Hippocampal formation (tissue), 2 donors: ENCODE results near the gene DSG2.
"Not testable (repeated sequence)": the region's sequence is repeated elsewhere in the genome, so short reads cannot be mapped to it uniquely, and the experiment has no call there.

Experiments
- DNase-seq, 2 donors: peaks; one replicate each; lab custom pipeline; 2025; lab: John Stamatoyannopoulos, UW

The DSG2 gene

DNA sequence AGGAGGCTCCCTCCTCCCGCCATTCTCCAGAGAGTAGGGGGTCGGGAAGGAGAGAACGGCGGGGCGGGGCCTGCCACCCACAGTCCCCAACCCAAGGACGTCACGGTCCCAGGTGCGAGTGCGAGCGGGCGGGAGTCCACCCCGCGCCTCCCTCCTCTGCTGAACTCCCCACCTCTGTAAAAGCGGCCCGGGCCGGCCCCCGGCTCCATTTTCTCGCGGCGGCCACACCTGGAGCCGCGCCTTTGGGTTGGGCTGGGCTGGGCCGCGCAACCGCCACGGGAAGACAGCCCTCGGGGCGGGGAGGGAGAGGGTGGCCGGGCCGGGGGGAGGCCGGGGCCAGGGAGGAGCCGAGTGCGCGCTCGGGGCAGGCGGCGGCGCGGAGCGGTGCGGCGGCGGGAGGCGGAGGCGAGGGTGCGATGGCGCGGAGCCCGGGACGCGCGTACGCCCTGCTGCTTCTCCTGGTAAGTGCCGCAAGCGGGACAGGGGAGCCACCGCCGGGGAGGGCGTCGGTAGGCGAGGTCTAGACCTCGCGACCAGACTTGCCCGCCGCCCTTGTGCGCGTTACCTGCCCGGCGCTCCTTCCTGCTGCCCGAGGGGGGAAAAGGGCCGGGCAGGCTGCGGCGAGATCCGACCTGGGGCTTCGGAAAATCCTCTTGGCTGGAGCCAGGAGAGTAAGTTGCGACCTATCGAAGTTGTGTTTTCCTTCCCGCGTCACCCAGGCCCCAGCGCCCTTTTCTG, at the start of gene DSG2:
Gene DSG2, plus strand, starts transcription at position 342 of the 738 bp plus-strand sequence. Its CDS starts 75 bp downstream, at position 417.
- DNase-seq = no peak

DNA sequence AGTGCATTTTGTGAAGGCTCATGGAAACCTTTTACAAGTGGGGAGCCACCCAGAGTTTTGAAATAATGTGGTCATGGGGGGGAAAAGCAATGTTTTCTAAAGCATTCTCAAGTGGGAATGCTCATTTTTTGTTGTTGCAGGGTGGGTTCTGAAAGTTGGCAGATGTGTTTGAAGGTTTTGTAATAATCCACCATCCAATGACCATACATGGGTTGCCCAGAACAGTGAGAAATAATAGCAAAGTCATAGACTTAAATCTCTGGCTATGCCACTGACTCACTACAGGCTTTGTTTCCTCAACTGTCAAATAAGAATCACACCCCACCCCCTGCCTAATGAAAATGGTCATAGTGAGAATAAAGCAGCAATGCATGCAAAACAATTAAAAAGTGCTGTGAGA, 47.6 kb upstream of the DSG2 start:
- no peak for DNase-seq

DNA sequence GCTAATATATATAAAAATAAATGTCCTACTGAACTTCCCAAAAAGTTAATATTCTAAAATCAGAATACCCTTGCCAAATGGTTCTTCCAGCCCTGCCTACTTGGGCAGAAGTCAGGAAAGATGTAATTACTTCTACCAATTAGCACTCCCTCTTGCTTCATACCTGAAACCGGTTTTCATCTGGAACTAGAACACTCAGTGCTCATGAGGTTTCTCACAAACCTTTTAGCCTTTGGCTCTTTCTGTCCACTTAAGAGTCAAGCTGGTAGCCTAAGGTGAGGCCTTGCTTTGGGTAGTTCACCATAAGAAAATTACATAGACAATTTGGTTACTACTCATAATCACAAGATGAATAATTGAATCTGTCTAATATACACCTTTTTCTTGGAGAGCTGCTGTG, 46.4 kb upstream of the DSG2 start:
- no peak for DNase-seq

DNA sequence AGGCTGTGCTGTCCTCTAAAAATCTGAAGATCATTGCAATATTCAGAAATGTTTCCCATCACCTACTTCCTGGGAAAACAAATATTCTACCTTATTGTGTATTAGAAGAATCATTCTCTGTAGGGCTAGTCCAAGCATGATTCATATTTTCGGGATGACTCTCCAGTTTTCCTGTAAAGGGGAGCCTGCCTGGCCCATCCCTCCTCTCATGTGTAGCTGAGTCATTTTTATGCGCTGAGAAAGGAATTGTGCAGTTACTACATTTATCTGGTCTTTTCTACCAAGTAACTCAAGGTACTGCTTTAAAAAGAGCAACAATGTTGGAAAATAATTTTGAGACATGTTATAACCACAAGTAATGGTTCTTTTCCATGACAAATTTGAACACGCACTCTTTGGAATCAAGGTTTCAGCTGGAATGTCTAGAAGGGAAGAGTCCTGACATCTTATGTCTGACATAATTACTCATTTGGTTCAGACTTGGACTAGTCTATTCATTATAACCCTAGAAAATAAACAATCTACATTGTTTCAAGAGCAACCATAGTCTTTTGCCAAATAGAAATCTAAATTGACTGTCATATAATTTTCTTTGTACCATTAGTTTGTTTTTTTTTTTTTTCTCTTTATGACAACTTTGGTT, 43.8 kb upstream of the DSG2 start:
- DNase-seq = no peak

DNA sequence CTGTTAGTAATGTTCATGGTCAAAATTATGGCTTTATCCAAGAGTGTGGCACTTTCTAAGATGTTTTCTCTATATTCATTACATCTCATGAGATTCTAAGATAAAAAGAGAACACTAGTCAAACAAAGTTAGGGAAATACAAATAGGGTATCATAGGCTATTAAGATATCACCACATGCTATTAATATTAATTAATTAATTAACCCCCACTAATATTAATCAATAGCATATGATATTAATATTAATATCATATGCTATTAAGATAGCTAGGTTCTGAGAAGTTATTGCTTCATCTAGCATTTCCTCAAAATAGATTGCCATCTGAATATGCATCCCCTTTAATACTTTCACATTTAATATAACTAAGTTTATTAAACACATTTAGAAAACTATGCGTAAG, 28.3 kb upstream of the DSG2 start:
- DNase-seq = no peak

DNA sequence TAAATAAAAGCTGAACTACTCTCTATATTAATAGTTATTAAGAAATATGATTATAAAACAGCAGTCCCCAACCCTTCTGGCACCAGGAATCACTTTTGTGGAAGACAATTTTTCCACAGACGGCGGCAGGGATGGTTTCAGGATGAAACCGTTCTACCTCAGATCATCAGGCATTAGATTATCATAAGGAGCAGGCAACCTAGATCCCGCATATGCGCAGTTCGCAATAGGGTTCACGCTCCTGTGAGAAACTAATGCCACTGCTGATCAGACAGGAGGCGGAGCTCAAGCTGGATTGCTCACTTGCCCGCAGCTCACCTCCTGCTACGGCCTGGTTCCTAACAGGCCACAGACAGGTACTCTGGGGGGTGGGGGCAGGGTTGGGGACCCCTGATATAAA, 19.3 kb upstream of the DSG2 start:
- DNase-seq = no peak

DNA sequence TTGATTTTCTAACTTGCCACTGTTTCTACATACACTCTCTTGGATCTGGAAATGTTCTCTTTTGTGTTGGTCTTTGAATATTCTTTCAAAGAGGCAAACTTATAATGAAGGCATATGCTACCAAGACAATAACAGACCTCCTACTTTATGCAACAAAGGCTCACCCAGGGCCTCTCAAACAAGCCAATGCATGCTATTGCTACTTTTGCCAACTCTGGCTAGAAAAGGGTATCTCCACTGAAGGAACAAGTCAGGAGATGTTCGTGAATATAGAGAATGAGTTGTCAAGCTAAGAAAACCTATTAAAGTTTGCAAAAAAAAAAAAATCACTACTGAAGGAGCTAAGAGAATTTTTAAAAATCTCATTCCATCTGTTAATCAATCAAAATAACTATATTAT, 15.9 kb upstream of the DSG2 start:
- DNase-seq = no peak

DNA sequence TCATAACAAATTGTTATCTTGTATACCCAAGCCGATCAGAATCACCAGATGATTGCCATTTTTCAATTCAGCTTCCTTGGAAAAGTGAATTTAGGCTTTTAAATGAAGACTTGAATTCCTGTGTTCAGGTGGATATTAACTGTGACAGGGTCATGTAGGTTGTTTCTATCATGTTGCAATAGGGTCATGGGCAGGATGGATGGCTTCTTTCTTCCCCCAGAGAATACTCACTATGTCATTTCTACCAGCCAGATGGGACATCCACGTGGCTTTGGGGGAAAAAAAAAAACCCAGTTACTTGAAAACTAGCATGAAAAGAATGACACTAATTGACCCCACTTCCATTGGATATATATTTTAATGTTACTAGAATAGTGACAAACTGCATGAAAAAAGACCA, 14.6 kb upstream of the DSG2 start:
- DNase-seq = no peak

DNA sequence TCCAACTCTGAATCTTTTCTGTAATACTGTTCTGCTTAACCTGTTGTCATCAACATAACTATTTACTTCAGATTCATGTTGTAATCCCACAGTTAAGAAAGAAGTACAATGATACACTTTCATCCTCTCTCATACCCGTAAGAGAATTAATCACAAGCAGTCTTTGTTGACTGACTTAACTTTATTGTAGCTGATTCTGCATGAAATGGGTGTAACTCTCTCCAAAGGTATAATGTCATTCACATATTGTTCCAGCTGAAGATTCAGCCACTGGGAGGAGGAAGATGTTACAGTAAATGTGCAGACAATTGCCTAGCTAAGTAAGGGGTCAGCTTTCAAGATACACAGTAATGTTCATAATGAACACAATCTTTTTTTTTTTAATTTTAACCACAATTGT, 13.5 kb upstream of the DSG2 start:
- no peak for DNase-seq

DNA sequence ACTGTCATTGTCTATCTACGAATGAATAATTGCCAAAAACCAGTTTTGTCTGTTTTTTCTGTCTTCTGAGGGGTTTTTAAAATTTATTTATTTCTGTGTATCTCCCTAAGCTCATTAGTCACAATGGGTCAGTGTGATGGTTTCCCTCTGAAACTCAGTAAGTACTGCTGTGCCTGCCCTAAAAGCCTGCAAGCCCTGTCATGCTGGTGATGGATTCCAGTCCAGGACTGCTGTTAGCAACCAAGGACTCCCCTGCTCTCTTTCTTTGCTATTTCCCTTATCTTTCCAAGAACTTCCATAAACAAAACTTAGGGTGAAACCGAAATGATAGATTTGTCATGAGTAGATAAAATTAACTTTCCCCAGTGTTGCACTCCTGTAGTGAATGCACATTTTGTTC, 11.8 kb upstream of the DSG2 start:
- no peak for DNase-seq

DNA sequence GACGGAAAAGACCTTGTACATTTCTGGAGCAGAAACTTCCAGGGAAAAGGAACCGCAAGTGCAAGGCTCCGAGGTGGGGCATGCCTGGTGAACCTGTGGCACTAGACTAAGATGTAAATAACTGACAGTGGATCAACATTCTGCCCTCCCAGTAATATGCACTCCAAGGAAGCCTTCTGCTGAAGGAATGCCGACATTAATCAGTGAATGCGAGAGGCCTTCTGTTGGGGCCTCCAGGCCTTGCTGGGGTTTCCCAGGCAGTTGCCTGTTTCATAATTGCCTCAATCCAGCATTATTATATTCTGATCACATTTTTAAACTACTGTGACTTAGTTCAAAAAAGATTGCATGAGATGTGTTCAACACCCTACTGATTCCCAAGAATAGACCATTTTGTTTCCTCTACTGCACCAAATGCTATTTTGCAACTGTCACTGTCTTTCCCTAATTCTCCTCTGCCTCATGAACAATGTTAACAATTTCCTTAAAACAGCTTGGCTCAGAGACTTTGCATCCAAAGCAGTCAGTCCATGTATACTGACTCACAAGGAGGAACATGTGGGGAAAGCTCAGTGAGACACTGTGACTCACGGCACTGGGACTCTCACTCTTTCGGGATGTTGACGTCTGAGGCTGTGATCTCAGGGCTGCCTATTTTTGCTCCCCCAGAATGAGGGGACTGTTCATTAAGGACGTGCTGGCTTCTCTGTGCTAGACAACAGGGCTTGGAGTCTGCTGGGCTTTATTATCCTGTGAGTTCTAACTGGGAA, 10.5 kb upstream of the DSG2 start:
- DNase-seq = no peak

DNA sequence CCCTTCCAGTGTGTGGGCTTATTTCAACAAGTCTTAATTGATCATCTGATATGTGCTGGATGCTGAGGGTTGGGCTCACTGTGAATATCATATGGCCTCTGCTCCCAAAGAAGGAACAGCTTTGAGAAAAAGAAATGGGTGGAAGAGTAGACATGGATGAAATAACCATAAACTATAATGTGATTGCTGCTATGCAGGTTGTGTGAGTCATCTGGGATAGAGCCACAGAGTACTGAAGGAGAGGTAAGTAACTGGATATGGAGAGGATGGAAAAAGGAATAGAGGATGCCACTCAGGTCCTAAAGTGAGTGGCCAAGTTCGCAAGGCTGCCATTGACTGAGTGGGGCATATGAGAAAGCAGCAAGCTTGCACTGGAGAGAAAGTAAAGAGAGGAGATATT, 8.7 kb upstream of the DSG2 start:
- DNase-seq = no peak

DNA sequence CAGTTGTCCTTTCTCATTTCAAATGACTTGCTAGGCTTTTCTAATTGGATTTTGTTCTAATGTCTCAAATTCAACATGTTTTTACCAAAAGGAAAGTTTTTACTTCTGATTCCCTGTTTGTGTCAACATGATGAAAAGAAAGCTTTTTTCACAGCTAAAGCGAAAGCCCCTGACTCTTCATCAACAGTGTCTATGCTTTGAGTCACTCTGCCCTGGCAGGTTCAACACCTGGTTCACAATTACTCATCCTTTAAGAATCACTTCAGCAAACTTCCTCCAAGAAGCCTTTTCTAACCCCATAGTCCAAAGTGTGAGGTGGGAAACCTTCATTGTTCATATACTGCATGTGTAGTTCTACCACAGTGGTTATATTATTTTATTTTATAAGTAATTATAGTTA, 7.6 kb upstream of the DSG2 start:
- no peak for DNase-seq

DNA sequence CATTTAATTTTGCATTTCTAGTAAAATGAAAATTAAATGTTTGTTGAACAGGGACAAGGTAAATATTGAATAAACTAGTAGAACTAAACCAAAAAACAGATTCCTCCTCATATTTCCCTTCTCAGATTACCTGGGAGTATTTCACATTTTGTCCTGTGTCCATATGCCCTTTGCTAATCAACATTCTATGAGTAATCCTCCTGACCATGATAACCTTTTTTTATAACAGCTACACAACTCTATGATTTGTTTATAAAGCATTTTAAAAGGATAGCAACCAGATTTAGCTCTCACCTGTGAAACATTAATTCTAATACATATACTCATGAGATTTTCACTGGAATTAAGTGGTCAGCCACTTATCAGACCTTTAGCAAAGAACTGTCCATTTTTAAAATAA, 7.1 kb upstream of the DSG2 start:
- no peak for DNase-seq

DNA sequence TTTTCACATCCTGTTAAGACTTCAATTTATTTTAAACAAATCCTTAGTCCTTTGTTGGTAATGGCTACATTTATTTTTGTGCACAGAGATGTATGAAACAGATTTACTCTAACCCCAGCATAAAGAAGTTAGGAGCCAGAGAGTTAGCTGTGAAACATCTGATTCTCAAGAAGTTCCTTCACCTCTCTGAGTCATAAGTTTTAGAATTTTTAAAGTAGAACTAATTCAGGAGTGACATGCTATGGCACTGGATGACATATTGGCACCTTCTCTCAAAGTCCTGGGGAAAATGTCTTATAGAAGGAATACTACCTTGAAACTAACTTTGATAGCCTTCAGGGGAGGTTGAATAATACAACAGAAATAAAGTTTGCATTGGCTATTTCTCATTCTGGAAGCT, 6.4 kb upstream of the DSG2 start:
- no peak for DNase-seq

DNA sequence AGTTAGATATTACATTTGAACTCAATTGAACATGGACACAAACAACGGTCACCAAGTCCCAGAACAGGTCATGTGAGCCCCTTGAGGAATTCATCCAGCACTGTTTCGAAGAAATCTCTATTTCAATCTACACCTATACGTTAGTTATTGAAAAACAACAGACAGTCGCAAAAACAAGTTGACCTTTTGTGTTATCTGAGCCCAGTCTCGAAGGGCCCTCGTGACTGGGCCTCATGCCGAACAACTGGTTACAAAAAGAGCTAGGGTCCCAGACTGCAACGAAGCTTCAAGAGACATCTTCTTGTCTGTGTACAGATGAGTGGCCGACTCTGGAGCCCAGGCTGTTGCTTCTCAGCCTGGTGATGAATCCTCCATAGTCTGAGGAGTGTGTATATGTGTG, 5.3 kb upstream of the DSG2 start:
- no peak for DNase-seq

DNA sequence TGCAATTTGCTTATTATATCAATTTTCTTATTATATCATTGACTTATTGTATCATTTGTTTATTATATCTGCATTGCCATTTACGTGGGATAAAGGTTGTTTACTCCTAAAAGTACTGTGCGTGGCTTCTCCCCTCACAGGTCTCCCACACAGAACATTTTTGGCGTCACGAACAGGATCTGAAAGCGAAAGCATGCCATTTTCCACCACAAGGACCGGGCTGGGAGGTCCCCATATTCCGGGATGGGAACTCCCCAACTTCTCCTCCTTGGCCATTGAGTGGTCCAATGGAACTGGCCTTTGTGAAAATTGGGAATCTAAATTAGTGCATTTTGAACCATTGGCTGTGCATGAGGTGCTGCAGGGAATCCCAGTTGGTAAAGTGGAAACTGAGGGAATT, 4.8 kb upstream of the DSG2 start:
- DNase-seq = no peak

DNA sequence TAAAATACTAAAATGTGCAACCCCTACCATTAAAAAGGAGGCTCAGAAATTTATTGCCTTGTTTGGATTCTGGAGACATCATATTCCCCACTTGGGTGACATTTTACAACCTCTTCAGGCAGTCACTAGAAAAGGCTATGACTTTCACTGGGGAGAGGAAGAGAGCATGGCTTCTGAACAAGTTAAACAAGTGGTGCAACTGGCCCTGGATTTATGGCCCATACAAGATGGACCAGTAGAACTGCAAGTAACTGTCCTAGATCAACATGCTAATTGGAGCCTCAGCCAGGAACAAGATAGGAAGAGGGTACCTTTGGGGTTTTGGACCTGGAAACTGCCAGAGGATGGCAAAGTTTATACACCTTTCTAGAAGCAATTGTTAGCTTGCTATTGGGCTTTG, 4.0 kb upstream of the DSG2 start:
- DNase-seq = no peak

DNA sequence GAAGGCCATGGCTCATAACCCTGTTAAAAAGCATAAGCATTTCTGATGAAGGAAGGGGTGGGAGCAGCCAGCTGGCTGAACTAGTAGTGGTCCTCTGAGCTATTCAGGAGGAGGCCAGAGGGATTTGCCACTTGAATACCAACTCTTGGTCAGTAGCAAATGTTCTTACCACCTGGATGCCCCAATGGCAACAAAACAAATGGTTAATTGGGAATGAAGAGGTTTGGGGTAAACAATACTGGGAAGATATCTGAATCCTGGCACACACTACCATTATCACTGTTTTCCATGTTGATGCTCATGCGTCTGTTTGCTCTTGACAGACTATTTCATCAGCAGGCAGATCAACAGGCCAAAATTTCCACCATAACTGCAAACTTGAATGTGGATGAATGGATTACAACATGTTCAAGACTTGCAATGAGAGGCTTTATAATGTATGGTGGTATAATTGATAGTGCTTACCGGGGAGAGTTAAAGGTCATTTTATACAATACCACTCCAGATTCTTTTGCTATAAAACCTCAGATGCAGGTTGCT, 3.2 kb upstream of the DSG2 start:
- not testable (repeated sequence) for DNase-seq

DNA sequence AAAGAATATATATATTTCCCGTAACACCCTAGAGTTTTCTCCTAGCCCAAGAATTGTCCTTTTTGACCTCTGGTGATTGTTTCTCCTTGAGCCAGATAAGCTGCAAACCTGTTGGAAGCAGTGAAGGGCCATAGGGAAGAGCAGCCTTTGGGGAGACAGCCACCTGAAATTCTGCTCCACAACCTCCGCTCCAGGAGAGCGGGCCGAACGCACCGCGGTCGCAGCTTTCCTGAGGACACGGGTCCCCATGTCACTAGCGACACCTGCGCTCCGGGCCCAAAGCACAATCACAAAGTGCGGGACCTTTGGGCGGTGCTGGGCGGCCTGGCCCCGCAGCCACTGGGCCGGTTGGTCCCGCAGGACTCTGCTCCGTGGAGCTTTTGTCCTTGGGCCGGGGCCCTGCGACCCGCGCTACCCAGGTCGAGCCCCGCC, 557 bp upstream of the DSG2 start:
- no peak for DNase-seq

DNA sequence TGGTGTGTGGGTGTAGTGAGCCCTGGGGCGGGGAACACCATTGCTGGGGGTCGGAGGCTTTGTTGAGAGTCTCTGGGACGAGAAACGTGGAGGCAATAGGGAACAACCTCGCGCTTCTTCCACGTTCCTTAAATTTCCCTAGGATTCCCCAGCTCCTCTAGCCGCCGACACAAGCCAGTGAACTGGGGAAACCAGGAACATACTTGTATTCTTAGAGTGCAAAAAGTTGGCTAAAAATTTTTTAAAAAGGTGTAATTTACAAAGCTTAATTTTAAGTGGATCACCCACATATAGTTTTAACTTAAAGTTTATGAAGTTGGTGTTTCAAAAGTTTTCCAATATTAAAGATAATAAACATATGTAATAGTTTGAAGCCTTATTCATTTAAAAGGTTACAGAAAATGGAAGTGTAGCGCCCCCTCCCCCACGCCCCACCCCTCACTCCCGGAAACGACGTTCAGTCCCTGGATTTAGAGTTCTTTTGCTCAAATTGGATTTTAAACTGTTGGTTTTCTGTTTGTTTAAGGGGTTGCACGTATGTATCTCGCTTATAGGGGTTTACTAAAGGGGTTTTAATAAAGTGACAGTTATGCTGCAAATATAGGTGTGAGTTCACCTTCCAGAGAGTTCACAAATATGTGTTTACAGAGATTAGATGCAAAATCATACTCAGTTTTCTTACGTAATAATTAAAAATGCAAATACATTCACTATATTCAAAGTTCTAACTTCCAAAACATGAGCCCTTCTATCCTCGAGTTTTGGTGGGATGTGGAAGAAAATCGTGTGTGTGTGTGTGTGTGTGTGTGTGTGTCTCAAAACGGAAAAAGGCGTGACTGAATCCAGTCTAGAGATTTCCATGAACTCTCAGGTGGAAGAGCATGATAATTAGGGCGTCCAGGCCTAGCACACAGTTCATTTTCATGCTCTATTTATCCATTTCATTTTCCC, 872 bp downstream of the DSG2 start:
- no peak for DNase-seq
